Astrocyte (in vitro differentiated cells and primary cell): Measurements from ENCODE around the gene UBE2D1. TPM values are rescaled to one million over a fixed set of nuclear protein-coding genes. Genes with fewer than 3 reads are reported as not detected.

ENCODE experiments used
- DNase-seq: peaks from one replicate; pipeline ENCODE4 v3.0.0-alpha.2; 2010; ENCODE audit warnings: low read depth
- FAIRE-seq: peaks from 2 replicates; lab custom pipeline; 2011; peaks lifted over from hg19 to GRCh38; lab: Jason Lieb, UNC
- H2AFZ ChIP-seq: 2 replicates; pipeline ENCODE4 v1.6.0; 2012; ENCODE audit warnings: low read depth, low read length, inconsistent platforms
- H3K27ac ChIP-seq: 2 replicates; pipeline ENCODE4 v1.5.1; 2011; ENCODE audit warnings: low read depth, low read length, inconsistent platforms
- H3K27me3 ChIP-seq: 2 replicates; pipeline ENCODE4 v1.6.0; 2011; ENCODE audit warnings: low read length, inconsistent platforms; ENCODE audit not compliant: insufficient read depth
- H3K36me3 ChIP-seq: 2 replicates; pipeline ENCODE4 v1.5.1; 2011; ENCODE audit warnings: low read length, inconsistent platforms; ENCODE audit not compliant: insufficient read depth
- H3K4me1 ChIP-seq: 2 replicates; pipeline ENCODE4 v1.5.1; 2011; ENCODE audit warnings: low read length, inconsistent platforms; ENCODE audit not compliant: insufficient read depth
- H3K4me2 ChIP-seq: 2 replicates; pipeline ENCODE4 v1.6.0; 2012; ENCODE audit warnings: low read length, inconsistent platforms
- H3K4me3 ChIP-seq: 2 replicates; pipeline ENCODE4 v1.5.1; 2011; ENCODE audit warnings: low read depth, mild to moderate bottlenecking, low read length, inconsistent platforms; ENCODE audit not compliant: insufficient read depth
- H3K79me2 ChIP-seq: 2 replicates; pipeline ENCODE4 v1.6.0; 2012; ENCODE audit warnings: mild to moderate bottlenecking, low read length, inconsistent platforms; ENCODE audit not compliant: insufficient read depth
- H3K9ac ChIP-seq: 2 replicates; pipeline ENCODE4 v1.6.0; 2012; ENCODE audit warnings: mild to moderate bottlenecking, low read length, inconsistent platforms
- H3K9me3 ChIP-seq: 2 replicates; pipeline ENCODE4 v1.5.1; 2012; ENCODE audit warnings: low read depth, mild to moderate bottlenecking, low read length, inconsistent platforms; ENCODE audit not compliant: insufficient read depth
- H4K20me1 ChIP-seq: 2 replicates; pipeline ENCODE4 v1.6.0; 2012; ENCODE audit warnings: low read length, inconsistent platforms; ENCODE audit not compliant: insufficient read depth
- H3K27ac Mint-ChIP-seq: one replicate; pipeline ENCODE4 v1.8.0; 2021; ENCODE audit warnings: mild to moderate bottlenecking, mixed read lengths; ENCODE audit not compliant: unreplicated experiment
- H3K27me3 Mint-ChIP-seq: one replicate; pipeline ENCODE4 v1.8.0; 2021; ENCODE audit warnings: low read depth, mixed read lengths; ENCODE audit not compliant: unreplicated experiment
- H3K36me3 Mint-ChIP-seq: one replicate; pipeline ENCODE4 v1.8.0; 2021; ENCODE audit warnings: low read depth, mixed read lengths; ENCODE audit not compliant: unreplicated experiment
- H3K4me1 Mint-ChIP-seq: one replicate; pipeline ENCODE4 v1.8.0; 2021; ENCODE audit warnings: low read depth, mixed read lengths; ENCODE audit not compliant: unreplicated experiment
- H3K4me3 Mint-ChIP-seq: one replicate; pipeline ENCODE4 v1.8.0; 2021; ENCODE audit warnings: mild to moderate bottlenecking, moderate library complexity, mixed read lengths; ENCODE audit not compliant: unreplicated experiment
- H3K9me3 Mint-ChIP-seq: one replicate; pipeline ENCODE4 v1.8.0; 2021; ENCODE audit warnings: mild to moderate bottlenecking, mixed read lengths; ENCODE audit not compliant: unreplicated experiment
- CTCF ChIP-seq: IDR thresholded peaks from 2 replicates; pipeline ENCODE4 v1.5.1; 2011; ENCODE audit warnings: low read depth, mild to moderate bottlenecking, inconsistent platforms, low read length, moderate library complexity; ENCODE audit not compliant: insufficient read depth
- EZH2 ChIP-seq: IDR thresholded peaks from 2 replicates; pipeline ENCODE4 v1.6.1; 2012; ENCODE audit warnings: mild to moderate bottlenecking, low read length, inconsistent platforms; ENCODE audit not compliant: insufficient read depth
- total RNA-seq: library from RNA; stranded (reverse); gene quantifications from 2 replicates; pipeline ENCODE4 v1.2.1, GENCODE V29; 2021

UBE2D1 gene
- total RNA-seq, 1 donor from 2014 or later, result 22.1 TPM

DNA sequence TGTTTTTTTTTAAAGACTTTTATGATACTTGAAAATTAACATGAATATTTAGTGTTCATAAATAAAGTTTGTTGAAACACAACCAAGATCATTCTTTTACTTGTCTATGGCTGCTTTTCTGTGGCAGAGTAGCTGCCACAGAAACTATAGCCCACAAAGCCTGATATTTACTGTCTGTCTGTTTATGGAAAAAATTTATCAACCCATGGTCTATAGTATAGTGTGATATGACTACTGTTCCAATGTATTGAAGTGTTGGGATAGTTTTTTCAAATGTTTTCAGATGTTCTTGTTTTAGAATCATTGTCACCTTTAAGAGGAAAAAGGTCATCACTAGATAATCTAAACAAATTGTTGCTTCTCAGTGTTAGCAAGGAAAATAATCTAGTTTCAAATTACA, 61.3 kb downstream of the UBE2D1 start:
- Mint-ChIP-seq H3K27ac (no peak overlapping the region), H3K4me3 (no peak overlapping the region), H3K9me3 (no peaks in the 10 kb centered on the region), H3K4me1 (no peaks in the 10 kb centered on the region), H3K27me3 (no peaks in the 10 kb centered on the region), H3K36me3 (peaks cover 6% of the 10 kb centered on the region)
- H3K79me2 ChIP-seq, result peaks cover 3% of the 10 kb centered on the region
- DNase-seq (no peak), FAIRE-seq (no peak)
- H3K4me2 ChIP-seq, result no peak overlapping the region
- H3K27me3 ChIP-seq, result no peaks in the 10 kb centered on the region
- peaks cover 27% of the 10 kb centered on the region for H3K36me3 ChIP-seq
- H2AFZ ChIP-seq, result no peak overlapping the region
- no peaks in the 10 kb centered on the region for H3K9me3 ChIP-seq
- TF ChIP-seq EZH2, result no peak
- no peak for TF ChIP-seq CTCF
- peaks cover 3% of the 10 kb centered on the region for H3K4me1 ChIP-seq
- no peak overlapping the region for H3K4me3 ChIP-seq
- H4K20me1 ChIP-seq, result peaks cover 13% of the 10 kb centered on the region
- H3K27ac ChIP-seq, result no peak overlapping the region
- no peak overlapping the region for H3K9ac ChIP-seq

GRCh38 chr10:58397830-58398229, 63.0 kb downstream of the UBE2D1 start:
- no peak for FAIRE-seq
- Mint-ChIP-seq H3K36me3 (peaks cover 6% of the 10 kb centered on the region), H3K9me3 (no peaks in the 10 kb centered on the region), H3K4me3 (no peak overlapping the region), H3K27me3 (no peaks in the 10 kb centered on the region), H3K4me1 (no peaks in the 10 kb centered on the region), H3K27ac (no peak overlapping the region)
- Histone ChIP-seq H3K27me3 (no peaks in the 10 kb centered on the region), H3K4me1 (peaks cover 3% of the 10 kb centered on the region), H3K27ac (no peak overlapping the region), H3K79me2 (no peaks in the 10 kb centered on the region), H3K36me3 (peaks cover 23% of the 10 kb centered on the region), H4K20me1 (peaks cover 3% of the 10 kb centered on the region), H3K4me3 (no peak overlapping the region), H2AFZ (no peak overlapping the region), H3K9me3 (no peaks in the 10 kb centered on the region), H3K4me2 (no peak overlapping the region), H3K9ac (no peak overlapping the region)
- TF ChIP-seq EZH2 (no peak), CTCF (no peak)
- no peak for DNase-seq

- no peaks in the 10 kb centered on the region for H3K9me3 ChIP-seq
- H3K9ac ChIP-seq, result no peak overlapping the region
- Mint-ChIP-seq H3K4me1 (no peaks in the 10 kb centered on the region), H3K27ac (no peak overlapping the region), H3K27me3 (no peaks in the 10 kb centered on the region), H3K9me3 (no peaks in the 10 kb centered on the region), H3K36me3 (peaks cover 9% of the 10 kb centered on the region), H3K4me3 (no peak overlapping the region)
- H3K27ac ChIP-seq, result no peak overlapping the region
- no peak for TF ChIP-seq EZH2
- H2AFZ ChIP-seq, result no peak overlapping the region
- H3K27me3 ChIP-seq, result no peaks in the 10 kb centered on the region
- H3K36me3 ChIP-seq, result peaks cover 19% of the 10 kb centered on the region
- no peaks in the 10 kb centered on the region for H4K20me1 ChIP-seq
- no peak overlapping the region for H3K4me2 ChIP-seq
- no peak overlapping the region for H3K4me3 ChIP-seq
- peaks cover 3% of the 10 kb centered on the region for H3K4me1 ChIP-seq
- DNase-seq (peak; percentile 31), FAIRE-seq (no peak)
- H3K79me2 ChIP-seq, result no peaks in the 10 kb centered on the region
Measured at GRCh38 chr10:58399410-58399809, 64.6 kb downstream of the UBE2D1 start.
